ENCODE results near the gene DCDC1.

The DCDC1 gene

GRCh38 chr11:30895046-30895445 is 474.5 kb downstream of the DCDC1 start:
- no peak for DNase-seq

GRCh38 chr11:30893318-30893717 is 476.2 kb downstream of the DCDC1 start:
- no peak for DNase-seq

- no peak for DNase-seq
These were observed 480.3 kb downstream of the DCDC1 start for GRCh38 chr11:30889143-30889794.

DNA sequence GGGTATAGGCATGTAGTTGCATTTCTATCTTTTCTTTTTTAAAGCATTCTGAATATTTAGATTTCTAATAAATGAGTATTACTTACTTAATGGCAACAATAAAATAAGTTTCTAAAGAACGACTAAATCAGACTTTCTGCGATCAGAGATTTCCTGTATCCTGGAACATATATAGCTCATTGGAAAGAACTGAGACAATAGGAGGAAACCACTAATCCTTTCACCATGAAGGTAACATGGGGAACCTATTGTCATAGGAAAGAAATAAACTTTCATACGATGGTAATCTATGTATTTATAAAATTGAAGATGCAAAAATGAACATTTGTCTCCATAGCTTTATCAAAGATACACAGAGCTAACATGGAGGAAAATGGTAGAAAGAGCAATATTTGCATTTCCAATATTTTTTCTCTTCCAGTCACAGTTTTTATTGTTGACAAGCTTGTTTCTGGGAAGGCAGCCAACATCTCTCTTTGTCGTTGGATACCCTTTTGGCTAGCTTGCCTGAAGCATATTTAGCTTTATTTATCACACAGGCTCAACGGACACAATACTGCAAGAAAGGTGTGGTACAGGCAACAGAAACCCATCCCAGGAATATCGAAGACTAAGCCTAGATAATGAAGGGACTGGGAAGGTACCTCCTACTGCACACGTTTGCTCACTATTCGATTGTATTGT is 490.1 kb downstream of the DCDC1 start:
- DNase-seq = no peak

- no peak for DNase-seq
These were observed 491.1 kb downstream of the DCDC1 start for GRCh38 chr11:30878400-30878799.

- no peak for DNase-seq
These were observed 492.7 kb downstream of the DCDC1 start for GRCh38 chr11:30876663-30877396.

DNA sequence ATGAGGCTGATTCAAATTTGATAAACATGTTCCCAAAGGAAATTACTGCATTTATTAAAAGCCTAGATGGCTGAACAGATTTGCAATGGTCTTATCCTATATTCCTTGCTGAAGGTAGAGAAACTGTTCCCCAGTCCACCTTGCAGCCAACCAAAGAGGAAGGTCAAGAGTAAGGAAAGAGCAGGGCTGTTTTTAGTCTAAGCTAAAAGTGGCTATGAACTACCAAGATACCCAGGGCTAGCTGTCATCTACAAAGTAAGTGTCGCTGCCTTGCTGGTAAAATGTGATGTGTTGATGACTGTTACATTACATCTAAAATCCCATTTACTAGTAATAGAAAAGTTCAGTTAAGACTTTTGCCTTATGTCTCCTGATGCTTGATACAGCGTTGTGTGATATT is 493.3 kb downstream of the DCDC1 start:
- DNase-seq = no peak

- DNase-seq = no peak
These were observed 493.7 kb downstream of the DCDC1 start for GRCh38 chr11:30875806-30876205.

DNA sequence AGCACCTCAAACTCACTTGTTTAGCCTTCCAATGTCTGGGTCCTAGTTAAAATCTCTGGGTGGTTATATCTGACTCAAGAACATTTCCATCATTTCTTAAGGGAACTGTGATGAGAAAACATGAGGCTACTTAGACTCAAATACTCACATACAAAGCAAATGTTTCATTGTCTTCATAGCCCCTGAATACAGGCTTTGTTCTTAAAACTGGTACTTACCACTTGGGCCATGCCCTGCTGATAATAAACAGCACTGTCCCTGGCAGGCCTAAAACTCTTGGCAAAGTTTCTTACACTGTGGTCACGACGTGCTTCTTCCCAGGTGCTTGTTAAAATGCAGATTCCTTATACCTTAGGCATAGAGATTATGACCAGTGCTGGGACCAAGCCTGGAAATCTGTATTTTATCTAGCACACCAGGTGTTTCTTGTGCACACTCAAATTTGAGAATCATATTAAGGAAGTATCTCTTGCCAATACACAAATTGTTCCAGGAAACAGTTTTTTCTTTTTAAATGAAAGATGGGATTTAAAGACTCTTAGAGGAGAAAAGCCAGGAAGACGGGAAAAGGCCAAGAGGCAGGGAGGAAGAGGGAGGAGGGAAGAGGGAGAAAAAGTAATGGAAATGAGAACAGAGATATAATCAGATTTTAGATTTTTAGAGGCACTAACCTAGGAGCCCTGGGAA is 495.5 kb downstream of the DCDC1 start:
- no peak for DNase-seq

DNA sequence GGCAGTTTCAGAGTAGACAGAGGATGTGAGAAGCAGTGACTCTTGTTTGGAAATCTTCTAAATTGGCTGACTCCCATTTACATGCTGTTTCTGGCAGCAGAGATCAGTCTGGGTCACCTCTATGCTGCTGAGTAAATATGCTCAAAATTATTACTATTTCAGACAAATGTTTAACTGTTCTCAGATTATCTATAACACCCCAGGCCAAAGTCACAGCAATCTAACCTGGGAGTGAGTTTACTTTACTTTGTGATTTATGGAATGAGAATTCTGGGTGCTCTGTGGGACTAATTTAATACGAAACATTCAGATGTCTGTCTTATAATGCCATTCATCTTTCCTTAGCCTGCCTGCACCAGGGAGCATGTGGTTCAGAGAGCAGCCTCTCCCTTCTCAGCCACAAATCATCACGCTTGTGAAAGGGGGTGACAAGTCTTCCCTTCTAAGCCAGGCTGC is 500.9 kb downstream of the DCDC1 start:
- DNase-seq = no peak

DNA sequence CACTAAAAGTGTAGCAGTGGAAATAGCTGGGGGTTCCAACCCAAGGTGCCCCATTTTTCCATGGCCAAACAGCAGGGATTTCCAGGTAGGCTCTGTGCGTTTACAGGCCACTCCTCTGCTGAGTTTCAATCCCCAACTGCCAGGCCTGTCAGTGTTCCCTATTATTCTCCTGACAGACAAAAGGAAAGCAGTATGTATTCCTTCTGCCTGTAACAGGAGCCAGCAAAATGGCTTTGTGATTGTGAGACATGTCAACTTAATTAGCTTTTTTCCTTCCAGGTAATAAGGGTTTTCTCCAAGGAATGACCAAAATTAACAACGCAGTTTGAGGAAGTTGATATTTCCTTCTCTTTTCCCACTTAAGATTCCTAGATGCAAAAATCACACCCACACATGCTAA is 506.3 kb downstream of the DCDC1 start:
- no peak for DNase-seq

DNA sequence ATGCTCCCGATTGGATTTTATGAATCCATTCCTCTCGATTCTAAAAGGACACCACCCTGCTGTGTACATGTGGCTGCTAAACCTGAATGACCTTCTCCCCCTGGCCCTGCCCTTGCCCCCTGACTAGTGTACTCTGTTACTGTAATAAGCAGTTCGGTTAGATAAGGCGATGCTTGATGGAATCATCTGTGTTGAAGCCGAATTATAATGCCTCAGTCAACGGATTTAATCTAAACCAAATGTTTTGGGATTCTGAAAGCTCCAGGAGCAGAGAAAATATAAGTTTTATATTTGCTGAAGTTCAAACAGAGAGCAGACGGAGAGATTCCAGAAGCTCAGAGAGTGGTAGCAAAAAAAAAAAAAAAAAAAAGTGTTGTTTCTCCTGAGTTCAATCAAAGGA is 508.0 kb downstream of the DCDC1 start:
- no peak for DNase-seq

DNA sequence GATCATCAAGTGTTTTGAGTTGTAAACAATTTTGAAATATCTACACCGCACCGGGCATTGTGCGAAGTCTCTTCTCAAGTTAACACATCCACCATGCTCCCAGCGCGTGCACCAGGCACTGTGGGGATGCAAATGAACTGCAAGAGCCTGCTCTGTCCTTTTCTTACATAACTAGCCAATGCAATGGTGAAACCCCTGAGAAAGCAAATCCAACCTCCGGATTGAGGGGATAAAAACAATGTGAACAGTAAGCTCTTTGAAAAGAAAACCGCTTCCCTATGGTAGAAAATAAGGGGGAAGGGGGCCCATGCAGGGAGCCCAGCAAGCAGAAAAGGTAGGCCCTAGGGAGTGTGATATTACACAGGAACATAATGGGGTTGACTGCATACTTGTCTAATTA is 508.5 kb downstream of the DCDC1 start:
- no peak for DNase-seq

GRCh38 chr11:30860146-30860545 is 509.4 kb downstream of the DCDC1 start:
- no peak for DNase-seq

DNA sequence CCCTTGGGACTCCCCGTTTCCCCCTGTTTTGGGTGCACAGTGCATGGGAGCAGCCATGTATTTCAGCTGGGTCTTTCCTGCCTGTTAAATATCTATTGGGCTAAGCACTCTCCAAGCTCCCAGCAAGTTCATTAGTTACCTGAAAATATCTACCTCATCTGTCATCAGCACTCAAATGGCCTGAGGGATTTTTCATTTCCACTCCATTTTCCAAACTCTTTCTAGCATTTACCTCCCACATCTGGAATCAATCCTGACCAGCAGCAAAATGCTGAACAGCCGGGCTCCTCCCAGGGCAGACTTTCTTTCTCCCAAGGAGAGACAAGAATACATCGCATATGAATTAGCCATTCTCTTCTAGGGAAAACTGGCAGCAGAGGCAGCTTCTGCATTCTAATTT is 509.9 kb downstream of the DCDC1 start:
- DNase-seq = no peak

GRCh38 chr11:30855383-30856006 is 514.0 kb downstream of the DCDC1 start:
- no peak for DNase-seq

GRCh38 chr11:30853439-30853838 is 516.1 kb downstream of the DCDC1 start:
- DNase-seq = no peak

GRCh38 chr11:30852645-30853044 is 516.9 kb downstream of the DCDC1 start:
- DNase-seq = no peak

GRCh38 chr11:30852091-30852490 is 517.4 kb downstream of the DCDC1 start:
- no peak for DNase-seq

GRCh38 chr11:30837252-30837651 is 532.3 kb downstream of the DCDC1 start:
- no peak for DNase-seq

DNA sequence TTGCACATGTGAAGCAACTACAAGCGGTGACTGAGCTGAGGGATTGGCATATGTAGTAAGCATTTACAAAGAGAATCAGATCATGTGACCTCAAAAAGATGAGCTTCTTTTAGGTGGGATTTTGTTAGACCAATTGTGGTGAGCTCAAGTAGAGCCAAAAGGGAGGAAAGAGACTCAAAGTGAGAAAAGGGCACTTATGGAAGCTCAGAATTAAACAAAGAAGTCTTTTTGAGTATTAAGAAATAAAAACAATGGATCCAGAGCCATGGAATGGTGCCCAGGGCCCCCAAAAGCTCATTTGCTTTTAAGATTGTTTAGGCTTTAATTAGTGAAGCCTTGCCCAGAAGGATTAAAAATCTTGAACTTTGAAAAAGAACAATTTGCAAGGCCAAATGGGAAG is 536.7 kb downstream of the DCDC1 start:
- DNase-seq = no peak

DNA sequence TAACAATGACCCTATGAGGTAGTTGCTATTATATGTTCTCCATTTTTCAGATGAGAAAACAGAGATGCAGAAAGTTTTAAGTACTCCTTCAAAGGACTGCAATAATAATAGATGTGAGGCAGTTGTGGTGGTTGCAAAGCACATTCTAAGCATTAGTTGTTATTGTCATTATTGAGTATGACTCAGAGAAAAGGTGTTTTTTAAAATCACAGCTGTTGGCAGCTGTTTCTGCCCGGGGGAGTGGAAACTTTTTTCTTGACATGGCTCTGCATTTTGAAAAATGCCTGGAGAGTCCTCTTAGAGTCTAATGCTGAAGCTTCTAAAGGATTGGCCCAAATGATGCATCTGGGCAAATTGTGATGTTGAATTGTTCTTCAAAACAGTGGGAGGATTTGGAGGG is 538.9 kb downstream of the DCDC1 start:
- DNase-seq = no peak

DNA sequence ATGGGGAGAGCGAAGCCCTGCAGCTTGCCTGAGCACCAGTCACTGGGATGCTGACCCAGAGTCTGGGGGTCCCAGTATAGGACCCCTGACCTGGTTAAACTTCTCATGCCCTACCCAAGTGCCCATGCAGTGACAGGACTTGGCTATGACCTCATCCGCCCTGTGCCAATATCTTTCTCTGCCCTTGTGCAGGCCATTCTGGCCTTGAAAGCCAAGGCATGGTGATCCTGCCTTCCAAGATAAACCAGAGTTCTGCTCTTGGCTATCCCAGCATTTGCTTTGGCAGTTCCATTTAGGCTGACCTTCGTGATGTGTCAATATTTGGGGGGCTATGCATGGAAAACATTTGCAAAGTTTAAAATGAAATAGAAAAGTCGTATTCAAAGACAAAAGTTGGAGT is 542.6 kb downstream of the DCDC1 start:
- no peak for DNase-seq
